Measurements from ENCODE around the gene URI1.
"Not testable (repeated sequence)": the region's sequence is repeated elsewhere in the genome, so short reads cannot be mapped to it uniquely, and the experiment has no call there.

The URI1 gene

DNA sequence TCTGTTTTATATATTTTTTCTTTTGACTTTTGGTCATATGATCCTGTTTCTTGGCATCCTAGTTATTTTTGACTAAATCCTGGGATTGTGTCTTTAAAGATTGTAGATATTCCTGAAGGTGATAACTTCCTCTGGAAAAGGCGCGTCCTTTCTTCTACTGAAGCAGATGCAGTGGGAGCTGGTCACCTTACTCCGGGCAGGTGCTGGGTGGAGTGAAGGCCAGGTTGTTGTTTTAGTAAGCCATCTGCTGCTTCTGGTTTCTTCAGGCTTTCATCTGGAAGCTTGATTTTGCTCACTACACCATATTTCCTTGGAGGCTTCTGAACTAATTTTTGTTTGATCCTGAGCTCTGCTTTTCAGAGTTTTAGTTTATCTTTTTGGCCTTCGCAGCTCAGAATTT lies 21.5 kb downstream of the URI1 start:
- Histone ChIP-seq H4K20me1 (ENCODE audit: insufficient read depth) (peaks cover 52% of the 10 kb centered on the region), H3K4me3 (IDR thresholded peaks at IDR 0.05; ENCODE audit: insufficient read depth, low read depth, low read length) (no peak overlapping the region), H3K27me3 (ENCODE audit: insufficient read depth, low read depth) (no peaks in the 10 kb centered on the region), H3K9ac (no peak overlapping the region), H3K79me2 (ENCODE audit: insufficient read depth, low read depth) (peaks cover 100% of the 10 kb centered on the region), H3K4me2 (peak overlapping the region; percentile 7; the same call in 1 of the 2 replicates), H3K27ac (no peak overlapping the region), H2AFZ (ENCODE audit: low read depth) (no peak overlapping the region), H3K36me3 (ENCODE audit: insufficient read depth) (no peaks in the 10 kb centered on the region), H3K4me1 (ENCODE audit: low read depth, poor library complexity, severe bottlenecking) (peaks cover 63% of the 10 kb centered on the region)
- TF ChIP-seq, protein P1, sequence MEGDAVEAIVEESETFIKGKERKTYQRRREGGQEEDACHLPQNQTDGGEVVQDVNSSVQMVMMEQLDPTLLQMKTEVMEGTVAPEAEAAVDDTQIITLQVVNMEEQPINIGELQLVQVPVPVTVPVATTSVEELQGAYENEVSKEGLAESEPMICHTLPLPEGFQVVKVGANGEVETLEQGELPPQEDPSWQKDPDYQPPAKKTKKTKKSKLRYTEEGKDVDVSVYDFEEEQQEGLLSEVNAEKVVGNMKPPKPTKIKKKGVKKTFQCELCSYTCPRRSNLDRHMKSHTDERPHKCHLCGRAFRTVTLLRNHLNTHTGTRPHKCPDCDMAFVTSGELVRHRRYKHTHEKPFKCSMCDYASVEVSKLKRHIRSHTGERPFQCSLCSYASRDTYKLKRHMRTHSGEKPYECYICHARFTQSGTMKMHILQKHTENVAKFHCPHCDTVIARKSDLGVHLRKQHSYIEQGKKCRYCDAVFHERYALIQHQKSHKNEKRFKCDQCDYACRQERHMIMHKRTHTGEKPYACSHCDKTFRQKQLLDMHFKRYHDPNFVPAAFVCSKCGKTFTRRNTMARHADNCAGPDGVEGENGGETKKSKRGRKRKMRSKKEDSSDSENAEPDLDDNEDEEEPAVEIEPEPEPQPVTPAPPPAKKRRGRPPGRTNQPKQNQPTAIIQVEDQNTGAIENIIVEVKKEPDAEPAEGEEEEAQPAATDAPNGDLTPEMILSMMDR (conservative IDR thresholded peaks at IDR 0.05; ENCODE audit: low read depth, low read length): no peak

DNA sequence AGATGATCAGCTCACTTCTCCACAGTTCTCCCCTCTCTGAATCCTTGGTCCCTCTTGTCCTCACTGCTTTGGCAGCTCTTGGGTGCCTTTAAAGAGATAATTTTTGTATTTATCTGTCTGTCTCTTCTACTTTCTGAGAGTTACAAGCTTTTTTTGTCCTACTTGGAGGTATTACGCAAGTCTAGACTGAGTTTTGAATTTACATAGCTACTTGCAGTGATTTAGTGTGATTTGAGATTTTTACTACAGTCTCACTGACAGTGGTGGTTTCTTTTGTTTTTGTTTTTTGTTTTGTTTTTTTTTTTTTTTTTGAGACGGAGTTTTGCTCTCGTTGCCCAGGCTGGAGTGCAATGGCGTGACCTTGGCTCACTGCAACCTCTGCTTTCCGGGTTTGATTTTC lies 22.1 kb downstream of the URI1 start:
- H3K4me1 ChIP-seq (ENCODE audit: low read depth, poor library complexity, severe bottlenecking): peaks cover 63% of the 10 kb centered on the region
- H3K27me3 ChIP-seq (ENCODE audit: insufficient read depth, low read depth): no peaks in the 10 kb centered on the region
- no peaks in the 10 kb centered on the region for H3K36me3 ChIP-seq (ENCODE audit: insufficient read depth)
- no peak overlapping the region for H3K4me3 ChIP-seq (IDR thresholded peaks at IDR 0.05; ENCODE audit: insufficient read depth, low read depth, low read length)
- H3K4me2 ChIP-seq: peak overlapping the region; percentile 7; the same call in 1 of the 2 replicates
- H3K9ac ChIP-seq: no peak overlapping the region
- no peak overlapping the region for H2AFZ ChIP-seq (ENCODE audit: low read depth)
- peaks cover 57% of the 10 kb centered on the region for H4K20me1 ChIP-seq (ENCODE audit: insufficient read depth)
- H3K79me2 ChIP-seq (ENCODE audit: insufficient read depth, low read depth): peaks cover 100% of the 10 kb centered on the region
- TF ChIP-seq, protein P1 (conservative IDR thresholded peaks at IDR 0.05; ENCODE audit: low read depth, low read length): no peak
- H3K27ac ChIP-seq: no peak overlapping the region

GRCh38 chr19:29965492-29965891 lies 23.5 kb downstream of the URI1 start:
- no peak overlapping the region for H3K9ac ChIP-seq
- peaks cover 65% of the 10 kb centered on the region for H4K20me1 ChIP-seq (ENCODE audit: insufficient read depth)
- TF ChIP-seq, protein P1 (conservative IDR thresholded peaks at IDR 0.05; ENCODE audit: low read depth, low read length): no peak
- H3K4me2 ChIP-seq: no peak overlapping the region; the same call in 1 of the 2 replicates
- no peaks in the 10 kb centered on the region for H3K27me3 ChIP-seq (ENCODE audit: insufficient read depth, low read depth)
- no peak overlapping the region for H3K27ac ChIP-seq
- H3K36me3 ChIP-seq (ENCODE audit: insufficient read depth): no peaks in the 10 kb centered on the region
- no peak overlapping the region for H2AFZ ChIP-seq (ENCODE audit: low read depth)
- H3K4me1 ChIP-seq (ENCODE audit: low read depth, poor library complexity, severe bottlenecking): peaks cover 63% of the 10 kb centered on the region
- no peak overlapping the region for H3K4me3 ChIP-seq (IDR thresholded peaks at IDR 0.05; ENCODE audit: insufficient read depth, low read depth, low read length)
- H3K79me2 ChIP-seq (ENCODE audit: insufficient read depth, low read depth): peaks cover 100% of the 10 kb centered on the region

DNA sequence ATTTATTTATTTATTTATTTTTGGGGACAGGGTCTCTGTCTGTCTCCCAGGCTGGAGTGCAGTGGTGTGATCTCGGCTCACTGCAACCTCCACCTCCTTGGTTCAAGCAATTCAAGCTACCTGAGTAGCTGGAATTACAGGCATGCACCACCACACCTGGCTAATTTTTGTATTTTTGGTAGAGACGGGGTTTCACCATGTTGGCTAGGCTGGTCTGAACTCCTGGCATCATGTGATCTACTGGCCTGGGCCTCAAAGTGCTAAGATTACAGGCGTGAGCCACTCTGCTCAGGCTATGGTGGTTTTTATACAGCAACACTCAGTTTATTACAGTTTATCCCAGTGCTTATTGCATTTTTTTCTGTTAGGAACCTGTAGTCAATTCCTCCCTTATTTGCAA lies 24.1 kb downstream of the URI1 start:
- peaks cover 70% of the 10 kb centered on the region for H4K20me1 ChIP-seq (ENCODE audit: insufficient read depth)
- H3K4me2 ChIP-seq: peak overlapping the region; percentile 43

GRCh38 chr19:29966588-29967249 lies 24.7 kb downstream of the URI1 start:
- Histone ChIP-seq H3K27me3 (ENCODE audit: insufficient read depth, low read depth) (no peaks in the 10 kb centered on the region), H2AFZ (ENCODE audit: low read depth) (no peak overlapping the region), H3K4me3 (IDR thresholded peaks at IDR 0.05; ENCODE audit: insufficient read depth, low read depth, low read length) (no peak overlapping the region), H3K36me3 (ENCODE audit: insufficient read depth) (no peaks in the 10 kb centered on the region), H4K20me1 (ENCODE audit: insufficient read depth) (peaks cover 76% of the 10 kb centered on the region), H3K9ac (peak overlapping the region; percentile 15; the same call in 1 of the 2 replicates), H3K79me2 (ENCODE audit: insufficient read depth, low read depth) (peaks cover 100% of the 10 kb centered on the region), H3K4me2 (peak overlapping the region; percentile 43), H3K27ac (peak overlapping the region; percentile 46), H3K4me1 (ENCODE audit: low read depth, poor library complexity, severe bottlenecking) (peaks cover 63% of the 10 kb centered on the region)
- TF ChIP-seq, protein P1 (conservative IDR thresholded peaks at IDR 0.05; ENCODE audit: low read depth, low read length): peak; percentile 24; the same call in 1 of the 2 replicates

More for the DNA sequence above, 24.1 kb downstream of the URI1 start:
- not testable (repeated sequence) for H2AFZ ChIP-seq (ENCODE audit: low read depth); H3K36me3 ChIP-seq (ENCODE audit: insufficient read depth); H3K4me3 ChIP-seq (IDR thresholded peaks at IDR 0.05; ENCODE audit: insufficient read depth, low read depth, low read length); H3K27me3 ChIP-seq (ENCODE audit: insufficient read depth, low read depth)
- H3K4me1 ChIP-seq (ENCODE audit: low read depth, poor library complexity, severe bottlenecking): peaks cover 63% of the 10 kb centered on the region
- peak overlapping the region; percentile 15; the same call in 1 of the 2 replicates for H3K9ac ChIP-seq
- H3K79me2 ChIP-seq (ENCODE audit: insufficient read depth, low read depth): peaks cover 100% of the 10 kb centered on the region
- H3K27ac ChIP-seq: peak overlapping the region; percentile 46

All from KMS-11 (cell line).